IPS-NIHi7 (cell line): ENCODE measurements around the gene TOMM22.

Experiments
- DNase-seq: peaks from one replicate; pipeline ENCODE4 v3.0.0; 2012; ENCODE audit warnings: mixed read lengths; ENCODE audit errors: extremely low spot score

Gene TOMM22

DNA sequence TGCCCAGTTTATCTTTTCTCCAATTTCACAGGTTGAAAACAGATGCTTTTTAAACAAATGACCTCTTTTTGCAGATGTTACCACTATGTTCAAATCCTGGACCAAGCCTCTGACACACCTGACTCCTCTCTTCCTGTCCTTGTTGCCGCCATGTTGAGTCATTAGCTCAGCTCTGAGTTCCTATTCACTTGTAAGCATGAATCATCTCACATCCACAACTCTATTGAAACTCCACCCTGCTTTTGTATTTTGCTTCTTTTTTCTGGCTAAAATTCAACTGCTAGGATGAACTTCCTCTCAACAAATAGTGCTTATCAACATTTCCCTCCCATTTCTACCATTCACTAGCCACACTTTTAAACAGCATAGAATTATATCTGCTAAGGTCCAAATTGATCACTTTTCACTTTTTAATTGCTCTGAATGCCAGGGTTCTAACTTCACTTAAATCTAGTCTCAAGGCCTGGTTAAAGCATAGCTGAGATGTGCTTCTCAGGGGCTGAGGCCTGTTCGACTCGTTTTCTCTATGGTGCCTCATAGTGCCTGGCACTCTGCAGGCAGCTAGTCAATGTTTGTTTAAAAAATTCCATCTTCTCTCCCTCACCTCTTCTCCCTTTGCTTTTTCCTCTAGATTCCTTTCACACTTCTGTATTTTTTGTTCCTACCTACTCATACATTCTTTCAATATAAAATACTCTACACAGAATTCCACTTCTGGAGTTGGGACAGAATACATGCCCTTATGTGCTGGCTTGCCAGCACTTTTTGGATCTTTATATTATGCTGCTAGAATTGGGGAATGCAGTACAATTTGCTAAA is 15.1 kb downstream of the TOMM22 start:
- no peak for DNase-seq

- no peak for DNase-seq
Observed at GRCh38 chr22:38697425-38698089, 15.8 kb downstream of the TOMM22 start.

GRCh38 chr22:38698407-38699094 is 16.8 kb downstream of the TOMM22 start:
- no peak for DNase-seq

DNA sequence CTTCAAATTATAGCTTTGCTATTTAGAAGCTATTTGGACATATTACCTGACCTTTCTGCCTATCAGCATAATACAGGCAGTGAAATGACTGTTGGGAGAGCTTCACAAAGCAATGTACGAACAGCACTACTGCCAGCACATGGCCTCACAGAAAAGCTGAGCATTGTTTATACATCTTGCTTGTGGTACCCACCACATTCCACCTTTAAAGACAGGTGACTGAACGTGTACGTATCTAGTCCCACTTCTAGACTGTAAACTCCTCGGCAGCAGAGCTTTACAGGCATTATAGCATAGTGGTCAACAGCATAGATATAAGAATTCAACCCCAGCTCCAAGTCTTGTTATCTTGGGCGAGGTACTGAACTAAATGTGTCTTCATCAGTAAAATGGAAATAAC is 17.4 kb downstream of the TOMM22 start:
- DNase-seq, result no peak

- DNase-seq, result no peak
Observed at GRCh38 chr22:38699784-38700183, 18.0 kb downstream of the TOMM22 start.

DNA sequence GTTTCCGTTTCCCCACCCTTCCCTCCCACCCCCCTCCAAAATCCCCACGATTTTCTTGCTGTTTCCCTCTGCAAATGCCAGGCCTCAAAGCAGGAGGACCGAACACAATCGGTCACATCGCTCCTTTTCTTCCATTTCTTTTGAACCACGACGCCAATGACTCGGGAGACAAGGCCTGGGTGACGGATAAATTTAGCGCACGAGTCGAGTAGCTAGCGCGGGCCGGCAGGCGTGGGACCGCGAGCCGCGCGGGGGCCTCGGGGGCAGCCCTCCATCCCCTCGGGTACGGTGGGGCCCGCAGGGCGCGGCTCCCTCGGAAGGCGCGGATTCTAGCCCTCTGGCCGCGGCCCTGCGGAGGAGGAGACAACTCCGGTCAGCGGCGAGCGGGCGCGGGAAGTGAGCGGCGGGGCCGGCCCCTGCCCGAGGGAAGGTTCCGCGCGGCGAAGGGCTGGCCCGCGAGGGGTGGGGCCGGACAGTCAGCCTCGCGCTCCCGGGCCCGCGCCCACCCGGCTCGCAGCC is 18.6 kb downstream of the TOMM22 start:
- peak; percentile 80 for DNase-seq

- peak; percentile 92 for DNase-seq
Observed at GRCh38 chr22:38700789-38701628, 19.3 kb downstream of the TOMM22 start, which contains the start of gene JOSD1. Gene JOSD1, minus strand, starts transcription at chr22:38700943. Its CDS starts 956 bp downstream, at chr22:38699987.

GRCh38 chr22:38704654-38705234 is 23.0 kb downstream of the TOMM22 start:
- no peak for DNase-seq

DNA sequence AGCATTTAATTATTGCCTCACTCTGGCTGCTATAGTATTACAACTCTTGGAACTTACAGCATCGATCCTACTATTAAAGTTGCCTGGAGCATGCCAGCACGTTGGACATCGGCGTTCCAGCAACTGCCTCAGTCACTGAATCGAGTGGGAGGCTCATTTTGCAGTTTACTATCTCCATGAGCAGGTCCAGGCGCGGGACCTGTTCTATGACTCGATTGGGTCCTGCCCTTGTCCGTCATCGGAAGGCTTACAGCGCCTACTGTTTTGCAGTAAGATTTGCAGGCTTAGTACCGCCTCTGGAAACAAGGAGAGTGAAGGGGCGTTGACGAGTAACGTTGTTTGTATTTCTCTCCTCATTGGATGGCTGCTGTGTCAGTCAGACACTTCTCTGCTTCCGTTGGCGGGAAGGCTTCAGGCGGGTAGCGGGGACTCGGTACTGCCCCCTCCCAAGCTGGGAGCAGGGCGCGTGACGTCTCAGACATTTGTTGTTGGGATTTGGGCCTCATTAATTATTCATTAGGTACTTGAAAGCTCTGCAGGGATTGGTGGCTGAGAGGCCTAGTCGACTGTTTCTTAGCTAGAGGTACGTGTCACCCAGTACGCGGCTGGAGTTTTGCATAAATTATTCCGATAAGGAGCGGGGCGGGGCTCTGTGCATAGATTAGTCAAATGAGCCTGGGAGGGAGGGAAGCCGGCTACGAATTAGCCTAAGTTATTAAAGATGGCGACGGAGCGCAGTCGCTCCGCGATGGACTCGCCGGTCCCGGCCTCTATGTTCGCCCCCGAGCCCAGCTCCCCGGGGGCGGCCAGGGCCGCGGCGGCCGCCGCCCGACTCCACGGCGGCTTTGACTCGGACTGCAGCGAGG is 23.7 kb downstream of the TOMM22 start, which contains the start of gene GTPBP1:
TSS of gene GTPBP1 (plus strand) at position 710 of the 866 bp plus-strand sequence. CDS start at position 722, 12 bp downstream.
- peak; percentile 97 for DNase-seq

- DNase-seq, result peak; percentile 31
Observed at GRCh38 chr22:38706101-38706900, 24.5 kb downstream of the TOMM22 start.

DNA sequence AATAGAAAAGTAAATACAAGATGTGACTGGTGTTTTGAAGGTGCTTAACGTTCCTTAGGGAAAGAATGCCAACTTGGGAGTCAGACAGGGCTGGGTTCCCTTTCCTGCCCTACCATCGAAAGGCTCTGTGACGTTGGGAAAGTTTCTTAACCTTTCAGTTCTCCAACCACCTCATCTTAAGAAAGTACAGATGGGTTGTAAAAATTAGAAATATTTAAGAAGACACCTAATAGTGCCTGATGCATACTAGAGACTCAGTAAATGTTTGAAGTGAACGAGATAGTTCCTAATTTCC is 25.1 kb downstream of the TOMM22 start:
- DNase-seq, result no peak

DNA sequence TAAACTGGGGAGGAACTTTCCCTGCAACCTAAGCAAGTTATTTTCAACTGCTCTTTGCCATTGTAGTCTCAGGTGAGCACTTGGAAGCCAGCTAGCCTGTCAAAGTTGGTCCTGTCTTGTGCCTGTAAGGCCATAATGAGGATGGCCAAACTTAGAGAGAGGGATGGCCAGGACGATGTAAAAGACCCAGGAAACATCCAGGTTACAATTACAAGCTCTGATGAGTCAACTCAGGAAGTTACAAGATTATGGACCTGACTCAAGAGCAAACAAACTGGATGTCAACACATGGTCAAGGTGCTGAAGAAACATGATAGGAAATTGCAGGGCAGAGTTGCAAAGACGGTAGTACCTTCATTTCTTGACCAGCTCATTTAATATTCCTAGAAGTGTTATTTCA is 25.6 kb downstream of the TOMM22 start:
- DNase-seq, result no peak

GRCh38 chr22:38707984-38708383 is 26.2 kb downstream of the TOMM22 start:
- DNase-seq, result no peak

DNA sequence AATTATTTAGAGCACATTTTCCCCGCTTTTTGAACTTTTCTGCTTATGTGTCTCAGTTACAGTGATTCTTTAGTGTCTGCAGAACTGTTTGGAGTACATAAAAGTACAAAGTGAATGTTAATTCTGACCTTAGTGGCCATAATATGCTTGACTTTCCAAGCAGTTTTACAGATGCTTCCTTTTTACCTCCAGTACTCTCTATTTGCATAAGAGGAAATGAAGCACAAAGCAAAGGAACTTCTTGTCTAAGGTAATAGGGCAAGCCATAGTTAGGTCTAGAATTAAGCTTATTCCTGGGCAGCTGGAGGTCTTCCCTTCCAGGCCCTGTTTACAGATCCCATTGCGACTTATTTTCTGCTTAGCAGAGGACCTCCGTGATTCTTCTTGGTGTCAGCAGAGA is 27.5 kb downstream of the TOMM22 start:
- no peak for DNase-seq

DNA sequence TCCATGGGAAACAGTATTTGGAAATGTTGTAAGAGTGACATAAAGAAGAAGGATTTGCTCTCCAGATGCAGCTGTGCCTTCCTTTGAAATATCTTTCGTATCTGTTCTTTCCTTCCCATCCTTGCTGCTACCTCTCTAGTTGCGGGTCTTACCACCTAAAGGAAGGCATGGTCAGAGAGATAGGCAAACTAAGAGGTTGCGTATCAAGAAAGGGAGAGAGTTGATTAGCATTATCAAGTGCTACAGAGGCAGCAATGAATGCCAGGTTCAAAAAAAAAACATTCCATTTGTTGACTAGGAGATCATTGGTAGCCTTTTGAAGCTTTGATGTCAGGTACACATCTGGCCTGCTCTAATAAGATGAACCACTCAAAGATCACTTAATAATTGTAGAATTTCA is 28.6 kb downstream of the TOMM22 start:
- no peak for DNase-seq

DNA sequence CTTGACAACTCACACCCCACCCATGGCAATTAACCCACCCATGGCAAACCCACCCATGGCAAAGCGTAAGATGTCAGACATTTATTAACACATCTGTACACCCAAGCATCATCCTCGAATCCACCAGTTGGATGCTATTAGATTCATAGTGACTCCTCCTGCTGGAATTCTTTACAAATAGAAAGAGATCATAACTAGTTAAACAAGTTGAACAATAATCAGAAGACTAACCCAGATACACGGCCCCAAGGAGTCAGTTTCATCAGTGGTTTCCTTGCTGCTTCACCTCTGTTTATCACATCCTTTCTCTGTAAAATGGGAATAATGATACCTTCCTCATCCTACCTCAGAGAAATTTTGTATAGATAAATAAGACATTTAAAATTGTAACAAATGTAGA is 29.1 kb downstream of the TOMM22 start:
- no peak for DNase-seq

DNA sequence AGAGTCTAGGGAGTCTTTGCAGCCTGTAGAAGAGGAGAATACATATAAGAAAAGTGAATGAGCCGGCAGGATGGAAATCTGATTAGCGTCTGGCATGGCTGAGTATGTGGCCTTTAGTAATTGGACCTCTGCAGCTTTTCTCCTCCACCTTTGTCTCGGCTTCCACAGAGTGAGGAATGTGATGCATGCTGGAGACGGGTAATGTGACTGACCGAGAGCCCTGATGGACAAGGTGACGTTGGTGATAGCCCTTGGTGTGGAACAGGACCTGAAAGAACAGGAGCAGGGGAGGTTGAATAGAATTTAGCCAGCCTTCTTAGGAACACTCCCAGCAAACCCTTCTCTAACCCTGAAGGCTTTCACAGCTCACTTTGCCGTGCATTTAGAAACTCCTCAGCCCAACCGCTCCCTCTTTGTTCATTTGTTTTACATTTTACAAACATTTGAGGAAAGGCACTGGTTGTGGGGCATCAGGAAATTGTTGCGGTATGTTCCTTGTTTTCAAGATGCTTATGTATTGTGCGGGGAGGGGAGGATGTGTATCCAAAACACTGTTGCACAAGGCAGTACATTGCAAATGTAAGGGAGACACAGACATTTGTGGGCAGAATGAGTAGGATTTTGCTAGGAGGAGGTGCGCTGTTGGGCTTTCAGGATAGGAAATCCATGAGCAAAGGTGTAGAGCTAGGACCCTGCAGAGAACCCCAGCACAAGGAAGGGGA is 30.9 kb downstream of the TOMM22 start:
- no peak for DNase-seq

DNA sequence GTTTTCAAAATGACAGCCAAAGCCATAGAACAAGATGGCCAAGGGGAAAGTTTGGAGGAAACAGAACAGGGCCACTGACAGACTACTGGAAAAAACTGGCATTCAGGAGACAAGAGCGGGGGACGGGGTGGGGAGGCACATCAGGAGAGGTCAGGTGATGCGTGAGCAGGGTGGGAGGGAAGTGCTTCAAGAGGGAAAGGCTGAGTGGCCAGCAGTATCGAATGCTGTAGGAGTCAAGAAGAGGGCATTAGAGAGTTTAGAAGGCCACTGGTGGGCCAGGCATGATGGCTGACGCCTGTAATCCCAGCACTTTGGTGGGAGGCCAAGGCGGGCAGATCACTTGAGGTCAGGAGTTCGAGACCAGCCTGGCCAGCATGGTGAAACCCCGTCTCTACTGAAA is 32.2 kb downstream of the TOMM22 start:
- DNase-seq, result no peak
